Fibroblast of villous mesenchyme (primary cell): ENCODE results near the gene OS9. TPM values are rescaled to one million over a fixed set of nuclear protein-coding genes. Genes with fewer than 3 reads are reported as not detected.

Experiments used
- DNase-seq: peaks from one replicate; pipeline ENCODE4 v3.0.0-alpha.2; 2010; ENCODE audit warnings: low read depth
- H3K4me3 ChIP-seq: 2 replicates; pipeline ENCODE4 v1.5.1; 2011; ENCODE audit warnings: low read depth, mild to moderate bottlenecking, low read length
- CTCF ChIP-seq: IDR thresholded peaks from 2 replicates; pipeline ENCODE4 v1.5.1; 2012; ENCODE audit warnings: low read depth, mild to moderate bottlenecking, low read length; ENCODE audit not compliant: insufficient read depth
- total RNA-seq: library from RNA; depleted of rRNA; stranded (reverse); fragments of >200 nt; gene quantifications from 2 replicates; pipeline ENCODE4 v1.2.3, GENCODE V29; 2012

The OS9 gene
- total RNA-seq, 1 donor: 98.0 TPM

GRCh38 chr12:57760347-57760982 is 66.5 kb downstream of the OS9 start:
- DNase-seq: no peak
- no peak overlapping the region for H3K4me3 ChIP-seq

GRCh38 chr12:57761391-57761998 is 67.6 kb downstream of the OS9 start:
- DNase-seq: no peak
- no peak overlapping the region for H3K4me3 ChIP-seq
- no peak for TF ChIP-seq CTCF

More at GRCh38 chr12:57760347-57760982, 66.5 kb downstream of the OS9 start:
- TF ChIP-seq CTCF: no peak

GRCh38 chr12:57762463-57762862 is 68.5 kb downstream of the OS9 start:
- no peak overlapping the region for H3K4me3 ChIP-seq
- no peak for TF ChIP-seq CTCF
- DNase-seq: no peak

- TF ChIP-seq CTCF: no peak
- H3K4me3 ChIP-seq: no peak overlapping the region
- DNase-seq: no peak
Observed at GRCh38 chr12:57763881-57764661, 70.1 kb downstream of the OS9 start.

- H3K4me3 ChIP-seq: no peak overlapping the region
Observed at GRCh38 chr12:57764662-57765002, 70.7 kb downstream of the OS9 start.

GRCh38 chr12:57765003-57765697 is 71.2 kb downstream of the OS9 start:
- no peak for DNase-seq
- TF ChIP-seq CTCF: peak; percentile 23
- H3K4me3 ChIP-seq: peak overlapping the region; percentile 44

More at GRCh38 chr12:57764662-57765002, 70.7 kb downstream of the OS9 start:
- DNase-seq: no peak
- no peak for TF ChIP-seq CTCF
